G401.6 (cell line): ENCODE measurements around the gene RNF11.
"Not testable (repeated sequence)": the region's sequence is repeated elsewhere in the genome, so short reads cannot be mapped to it uniquely, and the experiment has no call there.

ENCODE experiments used
- FAIRE-seq: peaks from 2 replicates; lab custom pipeline; 2012; peaks lifted over from hg19 to GRCh38; lab: Jason Lieb, UNC

Gene RNF11

GRCh38 chr1:51228471-51228870, 7.6 kb upstream of the RNF11 start:
- not testable (repeated sequence) for FAIRE-seq

- no peak for FAIRE-seq
Measured at GRCh38 chr1:51230501-51231078, 5.5 kb upstream of the RNF11 start.

- FAIRE-seq: no peak
Measured at GRCh38 chr1:51231120-51231519, 5.0 kb upstream of the RNF11 start.

DNA sequence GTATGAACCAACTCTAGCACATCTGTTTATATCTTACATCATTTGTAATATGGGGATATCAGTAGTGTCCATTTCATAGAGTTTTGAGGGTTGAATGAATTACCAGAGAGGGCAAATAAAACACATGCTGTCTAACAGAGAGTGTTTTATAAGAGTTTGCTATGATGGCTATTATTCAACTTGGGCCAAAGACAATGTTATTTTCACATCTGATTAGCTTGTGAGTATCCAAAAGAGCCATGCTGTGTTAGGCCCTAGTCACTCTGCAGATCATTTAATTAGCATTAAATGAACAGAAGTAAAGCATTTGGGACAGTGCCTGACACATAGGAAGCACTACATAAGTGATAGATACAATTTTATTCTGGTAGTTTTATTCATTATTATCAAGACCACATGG, 4.2 kb upstream of the RNF11 start:
- no peak for FAIRE-seq

DNA sequence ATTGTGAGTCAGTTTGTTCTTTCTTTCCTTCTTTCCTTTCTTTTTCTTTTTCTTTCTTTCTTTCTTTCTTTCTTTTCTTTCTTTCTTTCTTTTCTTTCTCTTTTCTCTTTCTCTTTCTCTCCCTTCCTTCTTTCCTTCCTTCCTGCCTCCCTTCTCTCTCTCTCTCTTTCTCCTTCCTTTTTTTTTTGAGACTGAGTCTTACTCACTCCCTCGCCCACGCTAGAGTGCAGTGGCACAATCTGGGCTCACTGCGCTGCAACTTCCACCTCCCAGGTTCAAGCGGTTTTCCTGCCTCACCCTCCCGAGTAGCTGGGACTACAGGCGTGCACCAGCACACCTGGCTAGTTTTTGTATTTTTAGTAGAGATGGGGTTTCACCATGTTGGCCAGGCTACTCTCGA, 1.8 kb upstream of the RNF11 start:
- not testable (repeated sequence) for FAIRE-seq

GRCh38 chr1:51234721-51235425, 1.2 kb upstream of the RNF11 start:
- no peak for FAIRE-seq

GRCh38 chr1:51236531-51237350, 668 bp downstream of the RNF11 start:
- FAIRE-seq: no peak

DNA sequence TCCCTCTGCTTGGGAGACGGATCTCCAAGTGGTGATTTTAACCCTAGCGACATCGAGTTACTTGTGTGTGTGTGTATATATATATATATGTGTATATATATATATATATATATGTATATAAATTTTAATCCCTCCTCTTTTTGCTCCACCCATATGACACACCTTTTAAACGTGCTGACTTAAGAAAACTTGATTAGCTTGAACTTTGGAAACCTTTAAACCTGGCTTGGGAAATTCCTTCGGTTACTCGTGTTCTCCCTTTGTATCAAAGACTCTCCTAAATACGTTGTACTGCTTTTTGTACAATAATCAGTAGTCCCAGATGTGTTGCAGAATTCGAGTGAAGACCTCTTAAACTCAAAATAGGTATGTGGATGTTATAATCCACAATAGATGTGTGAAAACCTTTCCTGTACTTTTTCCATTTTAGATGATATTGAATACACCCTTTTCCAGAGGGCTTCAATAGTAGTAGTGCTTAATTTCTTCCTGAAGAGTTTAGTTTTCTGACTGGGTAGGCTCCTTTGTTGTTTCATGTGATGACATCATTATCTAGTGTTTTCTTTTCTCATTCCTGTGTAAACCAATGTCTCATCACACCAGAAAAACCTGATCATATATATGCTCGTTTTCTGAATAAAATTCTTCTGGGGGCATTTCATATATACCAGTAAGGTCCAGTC, 1.4 kb downstream of the RNF11 start:
- FAIRE-seq: peak; percentile 33

DNA sequence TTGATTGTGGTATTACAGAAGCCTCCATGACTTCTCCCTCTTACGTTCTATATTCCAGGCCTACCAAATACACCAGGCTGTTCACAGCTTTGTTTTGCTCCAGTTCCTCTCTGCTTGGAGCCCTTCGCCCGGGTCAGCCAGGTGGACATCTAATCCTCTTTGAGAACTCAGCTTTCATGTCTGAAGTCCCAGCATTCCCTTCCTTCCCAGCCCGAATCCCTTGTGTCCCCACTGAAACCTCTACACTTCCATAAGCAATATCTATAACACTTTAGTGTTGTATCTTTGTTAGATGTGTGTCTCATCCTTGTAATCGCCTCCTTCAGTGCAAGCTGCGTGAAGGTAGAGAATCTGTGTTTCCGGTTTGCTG, 1.9 kb downstream of the RNF11 start:
- no peak for FAIRE-seq

DNA sequence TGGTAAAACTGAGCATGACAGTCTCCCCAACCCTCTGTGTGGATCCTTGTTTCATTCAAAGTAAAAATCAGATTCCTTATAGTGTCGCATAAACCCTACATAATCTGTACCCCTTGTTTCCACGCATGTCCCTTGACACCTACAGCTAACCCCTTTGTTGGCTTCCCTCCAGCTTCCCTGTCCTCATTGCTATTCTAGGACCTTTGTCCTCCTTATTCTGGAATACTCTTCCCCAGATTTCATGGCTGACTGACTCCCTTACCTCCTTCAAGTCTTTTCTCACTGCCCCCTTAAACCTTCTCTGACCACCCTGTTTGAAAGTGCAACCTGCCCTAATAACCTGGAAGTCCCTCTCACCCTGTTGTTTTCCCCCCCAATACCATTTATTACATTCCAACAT, 4.0 kb downstream of the RNF11 start:
- FAIRE-seq: no peak

- FAIRE-seq: no peak
Measured at GRCh38 chr1:51241119-51241518, 5.0 kb downstream of the RNF11 start.

GRCh38 chr1:51242546-51242945, 6.5 kb downstream of the RNF11 start:
- FAIRE-seq: no peak

- no peak for FAIRE-seq
Measured at GRCh38 chr1:51247022-51247421, 10.9 kb downstream of the RNF11 start.

DNA sequence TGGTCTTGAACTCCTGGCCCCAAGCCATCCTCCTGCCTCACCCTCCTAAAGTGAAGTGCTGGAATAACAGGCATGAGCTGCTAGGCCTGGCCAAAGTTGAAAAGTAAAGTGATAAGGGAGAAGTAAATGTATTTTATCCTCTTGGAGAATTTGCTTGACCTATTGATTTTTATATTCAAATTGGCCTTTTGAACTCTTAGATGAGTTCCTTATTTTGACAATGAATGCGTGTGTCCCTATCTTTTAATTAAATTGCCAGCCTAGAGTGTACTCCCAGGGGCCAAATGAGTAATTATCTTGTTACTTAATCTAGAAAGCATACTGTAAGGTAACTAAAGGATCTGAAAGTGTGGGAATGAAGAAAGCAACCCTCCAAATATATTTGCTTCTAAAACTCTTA, 11.4 kb downstream of the RNF11 start:
- no peak for FAIRE-seq

DNA sequence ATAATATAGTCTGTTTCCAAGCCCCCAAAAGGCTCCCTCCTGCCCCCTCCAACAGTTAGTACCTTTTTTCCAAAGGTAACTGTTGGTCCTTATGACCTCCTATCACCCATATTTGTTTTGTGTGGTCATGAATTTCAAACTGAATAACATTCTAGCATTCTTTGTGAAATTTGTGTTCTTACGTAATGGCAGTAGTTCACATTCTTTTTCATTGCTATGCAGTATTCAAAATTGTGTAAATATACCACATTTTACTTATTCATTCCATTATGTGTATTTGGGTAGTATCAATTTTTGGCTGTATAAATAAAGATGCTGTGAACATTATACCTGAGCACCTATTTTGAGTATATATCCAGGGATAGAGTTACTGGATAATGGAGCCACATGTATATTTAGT, 13.4 kb downstream of the RNF11 start:
- FAIRE-seq: no peak

GRCh38 chr1:51250729-51251128, 14.7 kb downstream of the RNF11 start:
- not testable (repeated sequence) for FAIRE-seq

GRCh38 chr1:51251165-51251564, 15.1 kb downstream of the RNF11 start:
- FAIRE-seq: not testable (repeated sequence)

DNA sequence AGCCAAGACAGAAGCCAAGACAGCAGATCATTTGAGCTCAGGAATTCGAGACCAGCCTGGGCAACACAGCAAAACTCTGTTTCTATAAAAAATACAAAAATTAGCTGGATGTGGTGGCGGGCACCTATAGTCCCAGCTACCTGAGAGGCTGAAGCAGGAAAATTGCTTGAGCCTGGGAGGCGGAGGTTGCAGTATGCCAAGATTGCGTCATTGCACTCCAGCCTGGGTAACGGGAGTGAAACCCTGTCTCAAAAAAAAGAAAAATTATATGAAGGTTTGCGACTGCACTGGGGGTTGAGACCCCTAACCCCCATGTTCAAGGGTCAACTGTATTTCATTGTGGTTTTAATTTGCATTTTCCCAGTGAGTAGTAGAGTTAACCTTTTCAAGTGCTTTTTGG, 16.3 kb downstream of the RNF11 start:
- no peak for FAIRE-seq

DNA sequence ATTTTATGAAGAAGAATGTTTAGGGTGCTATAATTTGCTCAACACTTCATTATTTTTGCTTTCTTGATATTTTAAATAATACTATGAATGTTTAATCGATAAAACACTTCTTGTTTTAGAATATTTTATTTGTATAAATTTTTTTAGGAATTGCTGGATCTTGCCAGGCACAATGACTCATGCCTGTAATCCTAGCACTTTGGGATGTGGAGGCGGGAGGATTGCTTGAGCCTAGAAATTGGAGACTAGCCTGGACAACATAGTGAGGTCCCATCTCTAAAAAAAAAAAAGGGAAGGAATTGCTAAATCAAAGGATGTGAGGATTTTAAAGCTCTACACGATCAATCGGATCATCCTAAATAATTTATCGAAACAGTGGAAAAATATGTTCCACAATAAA, 17.6 kb downstream of the RNF11 start:
- no peak for FAIRE-seq

DNA sequence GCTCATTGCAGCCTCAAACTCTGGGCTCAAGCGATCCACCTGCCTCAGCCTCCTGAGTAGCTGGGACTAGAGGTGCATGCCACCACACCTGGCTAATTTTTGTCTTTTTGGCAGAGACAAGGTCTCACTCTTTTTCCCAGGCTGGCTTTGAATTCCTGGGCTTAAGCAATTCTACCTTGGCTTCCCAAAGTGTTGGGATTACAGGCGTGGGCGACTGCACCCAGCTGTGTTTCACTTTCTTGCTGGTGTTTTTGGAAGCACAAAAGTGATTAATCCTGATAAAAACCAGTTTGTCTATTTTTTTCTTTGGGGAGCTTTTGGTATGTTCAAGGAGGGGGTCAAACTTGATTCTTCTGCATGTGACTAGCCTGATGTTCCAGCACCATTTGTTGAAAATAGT, 19.3 kb downstream of the RNF11 start:
- FAIRE-seq: no peak

DNA sequence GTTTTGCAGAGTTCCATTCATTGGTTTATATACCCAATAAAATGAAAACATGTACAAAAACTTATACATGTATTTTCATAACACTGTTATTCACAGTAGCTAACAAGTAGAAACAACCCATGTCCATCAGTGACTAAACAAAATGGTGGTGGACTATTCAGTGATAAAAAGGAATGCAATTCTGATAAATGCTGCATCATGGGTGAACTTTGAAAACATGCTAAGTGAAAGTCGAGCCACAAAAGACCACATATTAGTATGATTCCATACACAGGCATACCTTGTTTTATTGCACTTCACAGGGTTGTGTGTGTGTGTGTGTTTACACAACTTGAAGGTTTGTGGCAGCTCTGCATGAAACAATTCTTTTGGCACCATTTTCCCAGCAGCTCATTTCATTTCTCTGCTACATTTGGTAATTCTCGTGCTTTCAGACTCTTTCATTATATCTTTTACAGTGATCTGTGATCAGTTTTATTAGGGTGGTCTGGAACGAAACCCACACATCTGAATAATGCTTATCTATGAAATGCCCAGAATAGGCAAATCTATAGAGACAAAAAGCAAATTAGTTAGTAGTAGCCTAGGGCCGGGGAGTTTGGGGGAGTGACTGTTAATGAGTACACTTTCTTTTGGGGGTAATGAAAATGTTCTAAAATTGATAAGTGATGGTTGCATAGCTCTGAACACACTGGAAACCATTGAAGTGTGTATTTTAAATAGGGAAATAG, 27.2 kb downstream of the RNF11 start:
- no peak for FAIRE-seq

GRCh38 chr1:51264451-51264850, 28.4 kb downstream of the RNF11 start:
- FAIRE-seq: no peak
